Ammon's horn (tissue), 1 donor: Measurements from ENCODE around the gene NRP2.

Source experiments
- DNase-seq: peaks from one replicate; pipeline ENCODE4 v3.0.0-alpha.2; 2016; ENCODE audit warnings: low spot score

The NRP2 gene

GRCh38 chr2:205732314-205732713 is 50.0 kb downstream of the NRP2 start:
- no peak for DNase-seq

- DNase-seq = no peak
Measured at GRCh38 chr2:205733082-205733481, 50.8 kb downstream of the NRP2 start.

- no peak for DNase-seq
Measured at GRCh38 chr2:205733648-205734047, 51.3 kb downstream of the NRP2 start.

- peak; percentile 80 for DNase-seq
Measured at GRCh38 chr2:205734436-205735037, 52.2 kb downstream of the NRP2 start.

GRCh38 chr2:205738117-205738968 is 56.0 kb downstream of the NRP2 start:
- no peak for DNase-seq

- DNase-seq = no peak
Measured at GRCh38 chr2:205739620-205740019, 57.3 kb downstream of the NRP2 start.

- no peak for DNase-seq
Measured at GRCh38 chr2:205740381-205740780, 58.1 kb downstream of the NRP2 start.

- DNase-seq = no peak
Measured at GRCh38 chr2:205741256-205741978, 59.1 kb downstream of the NRP2 start.

GRCh38 chr2:205743137-205743536 is 60.8 kb downstream of the NRP2 start:
- DNase-seq = no peak

GRCh38 chr2:205744074-205744591 is 61.8 kb downstream of the NRP2 start:
- no peak for DNase-seq

GRCh38 chr2:205745661-205746419 is 63.5 kb downstream of the NRP2 start:
- no peak for DNase-seq

- DNase-seq = peak; percentile 61
Measured at GRCh38 chr2:205746420-205746785, 64.1 kb downstream of the NRP2 start.

- DNase-seq = no peak
Measured at GRCh38 chr2:205747829-205748386, 65.6 kb downstream of the NRP2 start.

GRCh38 chr2:205748639-205749038 is 66.3 kb downstream of the NRP2 start:
- DNase-seq = no peak

GRCh38 chr2:205749078-205749477 is 66.8 kb downstream of the NRP2 start:
- DNase-seq = no peak

GRCh38 chr2:205750797-205751196 is 68.5 kb downstream of the NRP2 start:
- DNase-seq = no peak

- DNase-seq = no peak
Measured at GRCh38 chr2:205751569-205752031, 69.3 kb downstream of the NRP2 start.

- DNase-seq = peak; percentile 55
Measured at GRCh38 chr2:205752296-205752820, 70.1 kb downstream of the NRP2 start.

- DNase-seq = no peak
Measured at GRCh38 chr2:205752924-205753323, 70.6 kb downstream of the NRP2 start.

GRCh38 chr2:205754285-205754923 is 72.1 kb downstream of the NRP2 start:
- no peak for DNase-seq

GRCh38 chr2:205754924-205755321 is 72.6 kb downstream of the NRP2 start:
- no peak for DNase-seq
